HG03378 (cell line): Measurements from ENCODE around the gene EPHA4.

Experiments used
- ATAC-seq: cut with Tn5 transposase; IDR thresholded peaks from one replicate; pipeline ENCODE4 v1.9.1; 2021; ENCODE audit warnings: mild to moderate bottlenecking, moderate library complexity; ENCODE audit not compliant: unreplicated experiment

The EPHA4 gene

GRCh38 chr2:221572219-221572820 is at the start of gene EPHA4:
TSS of gene EPHA4 (minus strand) at chr2:221572304. CDS start at chr2:221572248, 56 bp downstream.
- ATAC-seq, result peak; percentile 69

- no peak for ATAC-seq
Measured at GRCh38 chr2:221618007-221618406, 45.9 kb upstream of the EPHA4 start.

GRCh38 chr2:221616561-221616960 is 44.5 kb upstream of the EPHA4 start:
- ATAC-seq, result no peak

DNA sequence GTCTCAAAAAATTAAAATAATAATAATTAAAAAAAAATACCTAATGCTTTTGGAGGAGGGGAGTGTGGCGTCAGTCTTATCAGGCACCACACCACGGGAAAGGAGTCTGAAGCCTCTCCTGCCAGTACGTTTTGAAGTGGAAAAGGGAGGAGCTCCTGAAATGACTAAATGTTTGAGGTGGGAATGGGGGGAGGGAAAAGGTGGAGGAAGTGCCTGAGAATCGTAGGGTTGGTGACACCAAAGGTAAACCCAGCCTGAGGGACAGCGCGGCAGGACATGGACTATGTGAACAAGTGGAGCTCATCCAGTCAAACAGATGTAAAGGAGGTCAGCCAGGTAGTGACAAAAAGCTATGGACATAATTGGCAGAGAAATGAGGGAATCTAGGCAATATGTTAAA is 42.2 kb upstream of the EPHA4 start:
- ATAC-seq, result no peak

DNA sequence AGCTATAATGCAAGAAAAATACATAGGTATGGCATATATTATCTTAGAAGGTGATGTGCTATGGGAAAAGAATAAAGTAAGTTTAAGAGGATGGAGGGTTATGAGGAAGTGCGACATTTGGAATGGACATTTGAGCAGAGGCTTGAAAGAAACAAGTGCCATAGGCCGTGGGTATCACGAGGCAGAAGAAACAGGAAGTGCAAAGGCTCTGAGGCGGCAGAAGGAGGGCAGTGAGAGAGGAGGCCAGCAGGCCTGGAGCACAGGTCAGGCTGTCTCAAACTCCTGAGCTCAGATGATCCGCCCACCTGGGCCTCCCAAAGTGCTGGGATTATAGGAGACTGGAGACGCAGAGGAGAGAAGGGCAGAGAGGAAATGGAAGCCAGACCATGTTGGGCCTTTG is 40.7 kb upstream of the EPHA4 start:
- ATAC-seq, result no peak

DNA sequence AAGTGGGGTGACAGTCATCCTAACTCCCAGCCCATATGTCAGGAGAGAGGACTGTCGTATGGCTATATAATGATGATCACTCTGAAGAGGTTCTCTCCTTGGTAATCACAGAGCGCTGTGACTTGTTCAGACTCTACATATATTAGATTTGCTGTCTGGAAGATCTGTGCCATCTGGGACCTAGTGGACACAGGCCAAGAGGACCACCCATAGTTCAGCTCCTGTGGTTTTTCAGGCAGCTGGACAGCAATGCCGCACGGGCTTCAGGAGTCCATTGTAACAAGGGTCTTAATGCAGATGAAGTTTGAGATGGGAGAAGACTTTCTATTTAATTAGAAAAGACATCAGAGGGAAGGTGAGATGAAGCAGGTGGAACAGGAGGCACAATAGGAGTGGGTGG is 40.1 kb upstream of the EPHA4 start:
- ATAC-seq, result no peak

DNA sequence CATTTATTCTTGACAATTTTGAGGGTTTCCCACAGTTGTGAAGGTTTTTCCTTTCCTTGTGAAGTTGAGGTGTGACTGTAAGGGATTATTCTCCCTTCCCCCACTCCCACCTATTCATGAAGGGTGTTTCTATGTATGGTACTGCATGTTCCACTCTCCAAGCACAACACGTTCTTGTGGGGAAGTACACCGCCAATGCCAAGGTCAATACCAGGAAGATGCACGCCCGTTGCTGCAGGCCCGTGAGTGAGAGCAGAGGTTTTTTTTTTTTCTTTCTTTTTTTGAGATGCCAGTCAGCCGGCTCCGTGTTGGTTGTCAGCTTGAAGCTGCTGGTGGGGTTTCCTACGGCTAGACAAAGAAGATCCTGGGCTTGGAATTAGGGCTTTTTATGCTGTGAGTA is 38.6 kb upstream of the EPHA4 start:
- ATAC-seq, result no peak

GRCh38 chr2:221610255-221610654 is 38.2 kb upstream of the EPHA4 start:
- no peak for ATAC-seq

DNA sequence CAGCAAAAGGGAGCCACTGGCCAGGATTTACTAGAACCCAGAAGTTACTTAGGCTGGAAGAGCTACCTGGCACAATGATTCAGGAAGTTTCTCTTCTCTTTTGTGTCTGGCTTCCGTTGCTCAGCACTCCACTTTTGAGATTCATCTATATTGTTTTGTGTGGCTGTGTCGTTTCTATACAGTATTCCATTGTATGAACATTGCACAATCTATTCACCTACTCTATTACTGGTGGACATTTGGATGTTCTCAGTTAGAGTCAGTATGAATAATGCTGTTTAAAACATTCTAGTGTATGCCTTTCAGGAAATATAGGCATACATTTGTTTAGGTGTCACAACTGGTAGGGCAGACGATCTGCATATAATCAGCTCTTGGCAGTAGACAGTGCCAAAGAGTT is 36.3 kb upstream of the EPHA4 start:
- ATAC-seq, result no peak

DNA sequence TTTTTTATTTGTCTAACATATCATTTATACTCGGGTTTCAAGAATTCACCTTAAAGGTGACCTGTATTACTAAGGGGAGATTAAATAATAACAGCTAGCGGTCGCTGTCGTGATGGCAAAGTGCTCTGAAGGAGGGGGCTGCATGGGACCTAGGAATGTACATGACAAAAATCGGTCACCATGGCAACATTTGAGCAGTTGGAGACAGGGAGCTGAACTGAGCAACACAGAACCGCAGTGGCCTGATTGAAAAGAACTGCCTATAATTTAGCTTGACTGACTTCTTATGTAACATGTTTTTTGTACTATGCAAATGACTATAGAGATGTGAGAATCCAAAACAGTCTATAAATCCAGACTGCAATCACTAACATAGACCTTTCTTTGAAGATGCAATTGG is 34.3 kb upstream of the EPHA4 start:
- ATAC-seq, result no peak

GRCh38 chr2:221605751-221606240 is 33.7 kb upstream of the EPHA4 start:
- no peak for ATAC-seq

DNA sequence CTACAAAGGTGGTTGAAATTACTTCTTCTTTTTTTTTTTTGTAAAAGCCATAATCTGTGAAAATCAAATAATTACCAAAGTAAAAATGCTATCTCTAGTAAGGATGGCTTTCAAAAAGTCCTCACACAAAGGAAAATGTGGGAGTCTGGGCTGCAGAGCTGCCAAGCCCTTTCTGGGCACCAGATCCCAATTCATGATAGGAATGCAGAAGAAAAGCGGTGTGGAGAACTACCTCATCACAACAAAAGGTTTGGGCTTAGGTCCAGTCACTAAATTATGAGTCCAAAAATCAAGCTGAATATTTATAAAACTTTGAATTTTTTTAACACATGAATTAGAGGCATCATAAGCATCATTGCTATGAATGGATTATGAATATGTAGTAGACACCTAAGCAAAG is 30.8 kb upstream of the EPHA4 start:
- ATAC-seq, result no peak

- no peak for ATAC-seq
Measured at GRCh38 chr2:221601376-221601775, 29.3 kb upstream of the EPHA4 start.

DNA sequence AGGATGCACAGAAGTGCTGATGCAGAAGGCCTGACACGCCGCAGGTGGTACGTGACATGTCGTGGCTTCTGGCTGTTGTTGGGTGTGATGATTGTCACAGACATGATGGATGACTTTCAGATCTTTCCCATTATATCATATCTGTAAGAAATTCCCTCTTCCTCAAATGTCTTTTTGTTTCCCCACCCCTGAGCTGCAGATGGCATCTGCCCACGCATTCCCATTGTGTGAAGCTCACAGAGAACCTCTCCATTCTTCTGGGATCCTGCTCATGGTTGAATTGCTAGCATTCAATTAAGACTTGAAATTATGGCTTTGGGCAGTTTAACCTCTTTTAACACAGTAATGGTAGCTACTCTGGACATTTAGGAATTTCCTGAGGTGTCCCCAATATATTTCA is 28.3 kb upstream of the EPHA4 start:
- ATAC-seq, result no peak

DNA sequence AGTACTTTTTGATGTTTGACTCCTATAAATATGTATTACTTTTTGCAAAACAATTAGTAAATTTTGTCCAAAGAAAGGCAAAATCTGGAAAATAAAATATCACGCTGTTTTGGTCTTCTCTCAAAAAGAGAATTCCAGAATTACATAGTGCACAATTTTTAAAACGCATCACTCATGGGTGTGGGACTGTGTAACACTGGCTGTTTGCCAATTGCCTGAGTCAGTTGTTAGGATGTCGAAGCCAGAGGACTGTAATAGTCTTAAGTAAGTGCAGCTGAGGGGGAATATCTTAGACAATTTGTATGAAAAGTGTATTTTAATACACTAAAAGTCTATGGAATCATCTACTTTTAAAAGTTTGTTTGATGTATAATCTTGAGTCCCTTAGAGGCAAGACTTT is 24.1 kb upstream of the EPHA4 start:
- ATAC-seq, result no peak

GRCh38 chr2:221590861-221591365 is 18.8 kb upstream of the EPHA4 start:
- ATAC-seq, result no peak

DNA sequence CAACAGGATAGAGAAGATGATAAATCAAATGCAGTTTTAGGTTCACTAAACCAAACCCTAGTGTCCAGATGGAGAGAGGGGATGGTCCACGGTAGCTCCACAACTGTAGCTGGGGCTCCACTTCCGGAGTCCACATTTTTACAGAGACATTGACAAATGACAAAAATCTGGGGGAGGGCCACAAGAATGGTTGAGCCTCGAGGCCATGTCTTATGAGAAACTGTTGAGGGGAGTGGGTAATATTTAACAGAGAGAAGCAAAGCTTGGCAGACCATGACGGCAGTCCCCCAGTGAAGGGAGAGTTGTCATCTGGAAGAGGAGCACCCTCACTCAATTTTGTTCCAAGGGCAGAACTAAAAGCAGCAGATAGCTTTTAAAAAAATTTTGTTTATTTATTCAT is 17.6 kb upstream of the EPHA4 start:
- no peak for ATAC-seq

DNA sequence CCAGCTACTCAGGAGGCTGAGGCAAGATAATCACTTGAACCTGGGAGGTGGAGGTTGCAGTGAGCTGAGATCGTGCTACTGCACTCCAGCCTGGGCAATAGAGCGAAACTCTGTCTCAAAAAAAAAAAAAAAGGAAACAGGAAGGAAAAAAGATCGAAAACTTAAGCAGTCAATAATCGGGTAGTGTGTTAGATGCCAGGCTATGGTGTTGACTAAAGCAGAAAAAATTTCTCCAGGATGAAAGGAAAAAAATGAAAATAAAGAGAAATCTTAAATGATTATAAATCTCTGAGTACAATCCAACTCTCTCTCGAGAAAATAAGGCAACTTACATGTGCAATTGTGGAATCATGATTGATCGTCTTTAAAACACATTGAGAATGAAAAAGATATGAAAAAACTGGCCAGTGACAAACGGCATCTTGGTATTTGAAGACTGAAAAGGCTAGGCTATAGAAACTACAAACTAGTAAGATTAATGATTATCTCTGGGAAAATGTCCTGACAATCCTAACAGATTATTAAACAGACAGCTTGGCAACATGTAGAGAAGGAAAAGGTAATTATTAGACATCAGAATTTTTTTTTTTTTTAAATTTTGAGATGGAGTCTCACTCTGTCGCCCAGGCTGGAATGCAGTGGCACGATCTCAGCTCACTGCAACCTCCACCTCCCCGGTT is 16.3 kb upstream of the EPHA4 start:
- ATAC-seq, result no peak

- no peak for ATAC-seq
Measured at GRCh38 chr2:221581986-221582385, 9.9 kb upstream of the EPHA4 start.

GRCh38 chr2:221574231-221574570 is 2.1 kb upstream of the EPHA4 start:
- no peak for ATAC-seq

- peak; percentile 41 for ATAC-seq
Measured at GRCh38 chr2:221573430-221574230, 1.5 kb upstream of the EPHA4 start.
